Neural progenitor cell (in vitro differentiated cells): ENCODE measurements around the gene ELANE.

Source experiments
- CTCF ChIP-seq: fragments of 200-600 bp; sonication (generic); IDR thresholded peaks from 2 replicates; pipeline ENCODE4 v1.5.1; 2017; ENCODE audit warnings: antibody characterized with exemption, mild to moderate bottlenecking
- EZH2 ChIP-seq: fragments of 200-600 bp; sonication (generic); IDR thresholded peaks from 2 replicates; pipeline ENCODE4 v1.6.1; 2017; ENCODE audit warnings: antibody characterized with exemption, mild to moderate bottlenecking, moderate library complexity

- TF ChIP-seq CTCF = no peak
- no peak for TF ChIP-seq EZH2
Measured at GRCh38 chr19:867855-868457, 15.9 kb downstream of the ELANE start.
